SK-N-SH treated with all-trans-retinoic acid at 6 μM for 48 hours (cell line): ENCODE results near the gene SLC6A4.
A peak's percentile ranks its signal among the peaks of the same experiment; 100 is the strongest.

ENCODE experiments used
- ATAC-seq: fragments of 200-7000 bp; cut with Tn5 transposase; 3 replicates; pipeline ENCODE4 v1.9.1; 2020; ENCODE audit warnings: mild to moderate bottlenecking, moderate library complexity
- ARNTL ChIP-seq: fragments of 450-650 bp; formaldehyde crosslinking; IDR thresholded peaks from 2 replicates; pipeline ENCODE4 v1.5.0; 2020; ENCODE audit warnings: low read depth, mild to moderate bottlenecking, moderate library complexity, borderline replicate concordance
- BACH2 ChIP-seq: fragments of 250-450 bp; sonication (Bioruptor Pico); IDR thresholded peaks from 2 replicates; pipeline ENCODE4 v1.9.0; 2021; ENCODE audit warnings: mild to moderate bottlenecking, borderline replicate concordance
- CSDC2 ChIP-seq: fragments of 250-450 bp; sonication (Bioruptor Pico); IDR thresholded peaks from 2 replicates; pipeline ENCODE4 v1.5.0; 2020; ENCODE audit warnings: mild to moderate bottlenecking, moderate library complexity
- GLIS3 ChIP-seq: fragments of 250-450 bp; sonication (Bioruptor Pico); IDR thresholded peaks from 2 replicates; pipeline ENCODE4 v1.5.0; 2020; ENCODE audit warnings: mild to moderate bottlenecking, moderate library complexity
- ISL1 ChIP-seq: fragments of 250-450 bp; sonication (Bioruptor Pico); IDR thresholded peaks from 2 replicates; pipeline ENCODE4 v2.1.2; 2022; ENCODE audit warnings: mild to moderate bottlenecking, moderate library complexity
- OSR1 ChIP-seq: fragments of 250-450 bp; sonication (Bioruptor Pico); IDR thresholded peaks from 2 replicates; pipeline ENCODE4 v1.8.0; 2022; ENCODE audit warnings: moderate library complexity, mild to moderate bottlenecking, inconsistent platforms
- PPARA ChIP-seq: fragments of 250-450 bp; sonication (Bioruptor Pico); IDR thresholded peaks from 2 replicates; pipeline ENCODE4 v1.5.0; 2020; ENCODE audit warnings: mild to moderate bottlenecking, borderline replicate concordance
- RARB ChIP-seq: fragments of 250-450 bp; sonication (Bioruptor Pico); IDR thresholded peaks from 2 replicates; pipeline ENCODE4 v1.8.0; 2021; ENCODE audit warnings: mild to moderate bottlenecking, moderate library complexity
- SNAI2 ChIP-seq: fragments of 250-450 bp; sonication (Bioruptor Pico); IDR thresholded peaks from 2 replicates; pipeline ENCODE4 v1.5.0; 2020; ENCODE audit warnings: mild to moderate bottlenecking, moderate library complexity
- TCF4 ChIP-seq: fragments of 250-450 bp; sonication (Bioruptor Pico); IDR thresholded peaks from 2 replicates; pipeline ENCODE4 v1.8.0; 2021; ENCODE audit warnings: mild to moderate bottlenecking, moderate library complexity, borderline replicate concordance
- TOX ChIP-seq: fragments of 250-450 bp; sonication (Bioruptor Pico); IDR thresholded peaks from 2 replicates; pipeline ENCODE4 v1.8.0; 2021; ENCODE audit warnings: mild to moderate bottlenecking, moderate library complexity, borderline replicate concordance
- ZC3H10 ChIP-seq: fragments of 250-450 bp; sonication (Bioruptor Pico); IDR thresholded peaks from 2 replicates; pipeline ENCODE4 v1.5.1; 2021; ENCODE audit warnings: mild to moderate bottlenecking, moderate library complexity
- ZFP30 ChIP-seq: fragments of 450-650 bp; formaldehyde crosslinking; IDR thresholded peaks from 2 replicates; pipeline ENCODE4 v1.5.0; 2022; ENCODE audit warnings: mild to moderate bottlenecking, moderate library complexity
- ZNF565 ChIP-seq: fragments of 450-650 bp; formaldehyde crosslinking; conservative IDR thresholded peaks from 2 replicates; pipeline ENCODE4 v1.5.0; 2020; ENCODE audit warnings: low read depth, mild to moderate bottlenecking, moderate library complexity
- ZNF70 ChIP-seq: fragments of 450-650 bp; formaldehyde crosslinking; IDR thresholded peaks from 2 replicates; pipeline ENCODE4 v1.5.0; 2020; ENCODE audit warnings: mild to moderate bottlenecking, moderate library complexity
- ZNF8 ChIP-seq: fragments of 450-650 bp; formaldehyde crosslinking; IDR thresholded peaks from 2 replicates; pipeline ENCODE4 v1.5.0; 2020; ENCODE audit warnings: mild to moderate bottlenecking, moderate library complexity
- TF ChIP-seq, protein P1 (sequence below): fragments of 250-450 bp; sonication (Bioruptor Pico); IDR thresholded peaks from 2 replicates; pipeline ENCODE4 v1.8.0; 2021; ENCODE audit warnings: low read depth, mild to moderate bottlenecking, moderate library complexity, borderline replicate concordance
- TF ChIP-seq, protein P2 (sequence below): fragments of 250-450 bp; sonication (Bioruptor Pico); IDR thresholded peaks from 2 replicates; pipeline ENCODE4 v1.8.0; 2020; ENCODE audit warnings: mild to moderate bottlenecking, moderate library complexity, borderline replicate concordance
- TF ChIP-seq, protein P3 (sequence below): fragments of 250-450 bp; sonication (Bioruptor Pico); IDR thresholded peaks from 2 replicates; pipeline ENCODE4 v1.5.1; 2021; ENCODE audit warnings: mild to moderate bottlenecking, moderate library complexity
- TF ChIP-seq, protein P4 (sequence below): fragments of 250-450 bp; sonication (Bioruptor Pico); IDR thresholded peaks from 2 replicates; pipeline ENCODE4 v1.5.0; 2020; ENCODE audit warnings: mild to moderate bottlenecking, moderate library complexity

Gene SLC6A4

DNA sequence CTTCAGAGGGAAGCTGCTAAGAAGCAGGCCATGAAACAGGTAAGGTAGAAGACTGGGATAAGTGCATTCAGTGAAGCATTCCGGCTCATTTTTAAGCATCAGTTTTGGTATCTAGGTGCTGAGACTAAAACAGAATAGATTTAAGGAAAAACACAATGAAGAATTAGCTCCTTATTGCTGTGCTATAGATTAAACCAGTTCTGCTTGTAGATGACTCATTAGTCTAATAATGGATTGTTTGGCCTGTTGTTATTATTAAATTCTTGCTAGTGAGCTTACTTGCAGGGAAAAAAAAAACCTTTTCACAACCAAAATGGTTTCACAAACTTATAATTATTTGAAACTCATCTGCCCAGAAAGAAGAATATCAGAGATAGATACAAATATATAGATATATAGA lies 62.9 kb downstream of the SLC6A4 start:
- TF ChIP-seq ZFP30 (CRISPR knock-in tag) (no peak), SNAI2 (CRISPR knock-in tag) (no peak), ZNF70 (no peak), OSR1 (CRISPR knock-in tag) (no peak), ARNTL (CRISPR knock-in tag) (no peak), BACH2 (CRISPR knock-in tag) (no peak), ZNF8 (CRISPR knock-in tag) (no peak), GLIS3 (no peak)
- TF ChIP-seq, protein P1, sequence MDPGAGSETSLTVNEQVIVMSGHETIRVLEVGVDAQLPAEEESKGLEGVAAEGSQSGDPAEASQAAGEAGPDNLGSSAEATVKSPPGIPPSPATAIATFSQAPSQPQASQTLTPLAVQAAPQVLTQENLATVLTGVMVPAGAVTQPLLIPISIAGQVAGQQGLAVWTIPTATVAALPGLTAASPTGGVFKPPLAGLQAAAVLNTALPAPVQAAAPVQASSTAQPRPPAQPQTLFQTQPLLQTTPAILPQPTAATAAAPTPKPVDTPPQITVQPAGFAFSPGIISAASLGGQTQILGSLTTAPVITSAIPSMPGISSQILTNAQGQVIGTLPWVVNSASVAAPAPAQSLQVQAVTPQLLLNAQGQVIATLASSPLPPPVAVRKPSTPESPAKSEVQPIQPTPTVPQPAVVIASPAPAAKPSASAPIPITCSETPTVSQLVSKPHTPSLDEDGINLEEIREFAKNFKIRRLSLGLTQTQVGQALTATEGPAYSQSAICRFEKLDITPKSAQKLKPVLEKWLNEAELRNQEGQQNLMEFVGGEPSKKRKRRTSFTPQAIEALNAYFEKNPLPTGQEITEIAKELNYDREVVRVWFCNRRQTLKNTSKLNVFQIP = no peak
- TF ChIP-seq, protein P2, sequence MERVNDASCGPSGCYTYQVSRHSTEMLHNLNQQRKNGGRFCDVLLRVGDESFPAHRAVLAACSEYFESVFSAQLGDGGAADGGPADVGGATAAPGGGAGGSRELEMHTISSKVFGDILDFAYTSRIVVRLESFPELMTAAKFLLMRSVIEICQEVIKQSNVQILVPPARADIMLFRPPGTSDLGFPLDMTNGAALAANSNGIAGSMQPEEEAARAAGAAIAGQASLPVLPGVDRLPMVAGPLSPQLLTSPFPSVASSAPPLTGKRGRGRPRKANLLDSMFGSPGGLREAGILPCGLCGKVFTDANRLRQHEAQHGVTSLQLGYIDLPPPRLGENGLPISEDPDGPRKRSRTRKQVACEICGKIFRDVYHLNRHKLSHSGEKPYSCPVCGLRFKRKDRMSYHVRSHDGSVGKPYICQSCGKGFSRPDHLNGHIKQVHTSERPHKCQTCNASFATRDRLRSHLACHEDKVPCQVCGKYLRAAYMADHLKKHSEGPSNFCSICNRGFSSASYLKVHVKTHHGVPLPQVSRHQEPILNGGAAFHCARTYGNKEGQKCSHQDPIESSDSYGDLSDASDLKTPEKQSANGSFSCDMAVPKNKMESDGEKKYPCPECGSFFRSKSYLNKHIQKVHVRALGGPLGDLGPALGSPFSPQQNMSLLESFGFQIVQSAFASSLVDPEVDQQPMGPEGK (CRISPR knock-in tag) = no peak
- TF ChIP-seq, protein P3, sequence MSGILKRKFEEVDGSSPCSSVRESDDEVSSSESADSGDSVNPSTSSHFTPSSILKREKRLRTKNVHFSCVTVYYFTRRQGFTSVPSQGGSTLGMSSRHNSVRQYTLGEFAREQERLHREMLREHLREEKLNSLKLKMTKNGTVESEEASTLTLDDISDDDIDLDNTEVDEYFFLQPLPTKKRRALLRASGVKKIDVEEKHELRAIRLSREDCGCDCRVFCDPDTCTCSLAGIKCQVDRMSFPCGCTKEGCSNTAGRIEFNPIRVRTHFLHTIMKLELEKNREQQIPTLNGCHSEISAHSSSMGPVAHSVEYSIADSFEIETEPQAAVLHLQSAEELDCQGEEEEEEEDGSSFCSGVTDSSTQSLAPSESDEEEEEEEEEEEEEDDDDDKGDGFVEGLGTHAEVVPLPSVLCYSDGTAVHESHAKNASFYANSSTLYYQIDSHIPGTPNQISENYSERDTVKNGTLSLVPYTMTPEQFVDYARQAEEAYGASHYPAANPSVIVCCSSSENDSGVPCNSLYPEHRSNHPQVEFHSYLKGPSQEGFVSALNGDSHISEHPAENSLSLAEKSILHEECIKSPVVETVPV (CRISPR knock-in tag) = no peak
- no peak for ATAC-seq

DNA sequence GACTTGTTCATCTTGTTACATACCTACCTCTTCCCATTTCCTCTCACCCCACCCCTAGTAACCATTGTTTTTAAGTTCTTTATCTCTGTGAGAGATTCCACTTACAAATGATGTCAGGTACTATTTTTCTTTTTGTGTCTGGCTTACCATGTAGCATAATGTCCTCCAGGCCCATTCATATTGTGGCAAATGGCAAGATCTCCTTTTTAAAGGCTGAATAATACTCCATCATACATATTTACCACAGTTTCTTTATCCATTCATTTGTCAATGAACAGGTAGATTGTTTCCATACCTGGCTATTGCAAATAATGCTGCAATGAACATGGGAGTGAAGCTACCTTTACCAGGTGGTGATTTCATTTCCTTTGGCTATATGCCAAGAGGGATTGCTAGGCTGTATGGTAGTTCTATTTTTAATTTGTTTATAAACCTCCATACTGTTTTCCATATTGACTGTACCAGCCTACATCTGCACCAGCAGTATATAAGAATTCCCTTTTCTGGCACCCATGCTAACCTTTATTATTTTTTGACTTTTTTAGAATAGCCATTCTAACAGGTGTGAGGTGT lies 65.0 kb downstream of the SLC6A4 start:
- no peak for ATAC-seq
- TF ChIP-seq, protein P3 (CRISPR knock-in tag) = no peak
- no peak for TF ChIP-seq ZFP30 (CRISPR knock-in tag)
- no peak for TF ChIP-seq ISL1 (CRISPR knock-in tag)
- TF ChIP-seq RARB (CRISPR knock-in tag) = no peak
- no peak for TF ChIP-seq ZNF8 (CRISPR knock-in tag)
- TF ChIP-seq BACH2 (CRISPR knock-in tag) = no peak
- TF ChIP-seq, protein P4, sequence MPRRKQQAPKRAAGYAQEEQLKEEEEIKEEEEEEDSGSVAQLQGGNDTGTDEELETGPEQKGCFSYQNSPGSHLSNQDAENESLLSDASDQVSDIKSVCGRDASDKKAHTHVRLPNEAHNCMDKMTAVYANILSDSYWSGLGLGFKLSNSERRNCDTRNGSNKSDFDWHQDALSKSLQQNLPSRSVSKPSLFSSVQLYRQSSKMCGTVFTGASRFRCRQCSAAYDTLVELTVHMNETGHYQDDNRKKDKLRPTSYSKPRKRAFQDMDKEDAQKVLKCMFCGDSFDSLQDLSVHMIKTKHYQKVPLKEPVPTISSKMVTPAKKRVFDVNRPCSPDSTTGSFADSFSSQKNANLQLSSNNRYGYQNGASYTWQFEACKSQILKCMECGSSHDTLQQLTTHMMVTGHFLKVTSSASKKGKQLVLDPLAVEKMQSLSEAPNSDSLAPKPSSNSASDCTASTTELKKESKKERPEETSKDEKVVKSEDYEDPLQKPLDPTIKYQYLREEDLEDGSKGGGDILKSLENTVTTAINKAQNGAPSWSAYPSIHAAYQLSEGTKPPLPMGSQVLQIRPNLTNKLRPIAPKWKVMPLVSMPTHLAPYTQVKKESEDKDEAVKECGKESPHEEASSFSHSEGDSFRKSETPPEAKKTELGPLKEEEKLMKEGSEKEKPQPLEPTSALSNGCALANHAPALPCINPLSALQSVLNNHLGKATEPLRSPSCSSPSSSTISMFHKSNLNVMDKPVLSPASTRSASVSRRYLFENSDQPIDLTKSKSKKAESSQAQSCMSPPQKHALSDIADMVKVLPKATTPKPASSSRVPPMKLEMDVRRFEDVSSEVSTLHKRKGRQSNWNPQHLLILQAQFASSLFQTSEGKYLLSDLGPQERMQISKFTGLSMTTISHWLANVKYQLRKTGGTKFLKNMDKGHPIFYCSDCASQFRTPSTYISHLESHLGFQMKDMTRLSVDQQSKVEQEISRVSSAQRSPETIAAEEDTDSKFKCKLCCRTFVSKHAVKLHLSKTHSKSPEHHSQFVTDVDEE (CRISPR knock-in tag) = no peak
- TF ChIP-seq GLIS3 = no peak
- TF ChIP-seq PPARA (CRISPR knock-in tag) = no peak

DNA sequence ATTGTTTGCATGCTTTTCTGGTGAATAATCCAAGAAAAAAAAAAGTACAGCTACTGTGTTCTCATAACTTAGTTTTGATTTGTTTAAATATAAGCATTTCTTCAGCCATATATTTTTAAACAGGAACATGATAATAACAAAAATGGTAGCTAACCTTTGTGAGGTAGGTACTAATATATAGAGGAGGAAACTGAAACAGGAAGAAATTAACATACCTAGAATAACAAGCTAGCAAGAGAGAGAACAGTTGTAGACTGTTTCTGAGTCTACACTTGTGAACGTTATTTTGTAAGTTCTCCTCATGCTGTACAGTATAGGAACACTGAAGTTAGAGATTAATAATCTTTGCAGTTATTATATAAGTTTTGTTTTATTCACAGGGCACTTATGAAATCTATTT lies 69.5 kb downstream of the SLC6A4 start:
- no peak for TF ChIP-seq CSDC2 (CRISPR knock-in tag)
- no peak for TF ChIP-seq SNAI2 (CRISPR knock-in tag)
- no peak for TF ChIP-seq ZNF8 (CRISPR knock-in tag)
- TF ChIP-seq, protein P3 (CRISPR knock-in tag) = no peak
- TF ChIP-seq, protein P4 (CRISPR knock-in tag) = no peak
- TF ChIP-seq TOX = no peak
- TF ChIP-seq ZNF565 (CRISPR knock-in tag) = no peak
- TF ChIP-seq ISL1 (CRISPR knock-in tag) = no peak
- TF ChIP-seq, protein P2 (CRISPR knock-in tag) = no peak
- no peak for TF ChIP-seq ZC3H10
- TF ChIP-seq ZNF70 = no peak
- no peak for TF ChIP-seq TCF4 (CRISPR knock-in tag)
- peak; percentile 37; the same call in 2 of the 3 replicates for ATAC-seq
